ENCODE measurements around the gene TAS2R46.

The TAS2R46 gene

GRCh38 chr12:11031307-11031706, 30.8 kb downstream of the TAS2R46 start, which contains the start of gene TAS2R31:
TAS2R31 (minus strand) TSS chr12:11031407; CDS start chr12:11031335, 72 bp downstream.
- DNase-seq: no peak

- DNase-seq: no peak
Observed at GRCh38 chr12:11026118-11026517, 36.0 kb downstream of the TAS2R46 start.

GRCh38 chr12:11023387-11023786, 38.7 kb downstream of the TAS2R46 start:
- no peak for DNase-seq

- no peak for DNase-seq
Observed at GRCh38 chr12:11022520-11022919, 39.6 kb downstream of the TAS2R46 start, which contains the start of gene TAS2R19. TAS2R19 (minus strand) TSS chr12:11022620; CDS start chr12:11022571, 49 bp downstream.

GRCh38 chr12:11016937-11017336, 45.2 kb downstream of the TAS2R46 start:
- no peak for DNase-seq

- no peak for DNase-seq
Observed at GRCh38 chr12:11015775-11016430, 46.2 kb downstream of the TAS2R46 start.

GRCh38 chr12:11014234-11014633, 47.9 kb downstream of the TAS2R46 start:
- DNase-seq: no peak

Data from stimulated activated CD4-positive, alpha-beta T cell treated with anti-CD3 and anti-CD28 coated beads, Interleukin-4, amount 100 ng/mL, for 4 hours (primary cell).